Smooth muscle cell (in vitro differentiated cells): ENCODE measurements around the gene TXNIP. TPM values are rescaled to one million over a fixed set of nuclear protein-coding genes. Genes with fewer than 3 reads are reported as not detected.

Experiments
- DNase-seq: peaks from one replicate; lab custom pipeline; 2025; ENCODE audit not compliant: unreplicated experiment; lab: John Stamatoyannopoulos, UW
- H2AFZ ChIP-seq: fragments of 200-600 bp; sonication (generic); 2 replicates; pipeline ENCODE4 v1.6.0; 2016; ENCODE audit warnings: antibody characterized with exemption, low read depth, mild to moderate bottlenecking
- H3F3A ChIP-seq: fragments of 200-600 bp; sonication (generic); 2 replicates; pipeline ENCODE4 v1.6.0; 2017; ENCODE audit warnings: antibody characterized with exemption, low read depth
- H3K27ac ChIP-seq: fragments of 200-600 bp; sonication (generic); 2 replicates; pipeline ENCODE4 v1.5.1; 2016; ENCODE audit warnings: low read depth, mild to moderate bottlenecking
- H3K27me3 ChIP-seq: fragments of 200-600 bp; sonication (generic); 2 replicates; pipeline ENCODE4 v1.6.1; 2016; ENCODE audit warnings: low read depth, mild to moderate bottlenecking
- H3K36me3 ChIP-seq: fragments of 200-600 bp; sonication (generic); 2 replicates; pipeline ENCODE4 v1.5.1; 2016; ENCODE audit warnings: low read depth
- H3K4me1 ChIP-seq: fragments of 200-600 bp; sonication (generic); 2 replicates; pipeline ENCODE4 v1.5.1; 2016; ENCODE audit warnings: low read depth
- H3K4me2 ChIP-seq: fragments of 200-600 bp; sonication (generic); 2 replicates; pipeline ENCODE4 v1.6.0; 2016; ENCODE audit warnings: mild to moderate bottlenecking
- H3K4me3 ChIP-seq: fragments of 200-600 bp; sonication (generic); 2 replicates; pipeline ENCODE4 v1.5.1; 2016; ENCODE audit warnings: mild to moderate bottlenecking
- H3K79me2 ChIP-seq: fragments of 200-600 bp; sonication (generic); 2 replicates; pipeline ENCODE4 v1.6.0; 2016; ENCODE audit warnings: low read depth, mild to moderate bottlenecking
- H3K9ac ChIP-seq: fragments of 200-600 bp; sonication (generic); 2 replicates; pipeline ENCODE4 v1.6.0; 2016; ENCODE audit warnings: low read depth
- H3K9me3 ChIP-seq: fragments of 200-600 bp; sonication (generic); replicated peaks from 2 replicates; pipeline ENCODE4 v1.5.1; 2016; ENCODE audit warnings: low read depth
- H4K20me1 ChIP-seq: fragments of 200-600 bp; sonication (generic); 2 replicates; pipeline ENCODE4 v1.6.0; 2016; ENCODE audit warnings: low read depth
- CTCF ChIP-seq: fragments of 200-600 bp; sonication (generic); IDR thresholded peaks from 2 replicates; pipeline ENCODE4 v1.5.1; 2017; ENCODE audit warnings: borderline replicate concordance, mild to moderate bottlenecking, antibody characterized with exemption; ENCODE audit not compliant: insufficient read depth, poor library complexity, severe bottlenecking
- WGBS: methylation state at CpG from one replicate; pipeline ENCODE4 v1.1.7; 2016; ENCODE audit warnings: low lambda C conversion rate; 5-methylcytosine and 5-hydroxymethylcytosine counted together
- polyA plus RNA-seq: library from polyadenylated mRNA; unstranded; fragments of >200 nt; fragmentation: Nextera tagmentation; extraction: Ambion mirVana; gene quantifications from 2 replicates; pipeline ENCODE4 v1.2.1, GENCODE V29; 2016
- total RNA-seq: library from RNA; depleted of rRNA; stranded (reverse); fragments of >200 nt; gene quantifications from 2 replicates; pipeline ENCODE4 v1.2.3, GENCODE V29; 2014

The TXNIP gene
- total and polyA plus RNA-seq, 2 experiments from 2014 or later = 206 to 384 TPM

- Histone ChIP-seq H3K27ac (peak overlapping the region; percentile 44), H3F3A (peaks cover 32% of the 10 kb centered on the region), H3K9me3 (no peaks in the 10 kb centered on the region), H3K27me3 (no peaks in the 10 kb centered on the region), H3K36me3 (no peaks in the 10 kb centered on the region), H3K4me3 (peak overlapping the region; percentile 82), H3K4me2 (peak overlapping the region; percentile 93), H3K4me1 (peaks cover 26% of the 10 kb centered on the region), H2AFZ (no peak overlapping the region), H4K20me1 (peaks cover 55% of the 10 kb centered on the region), H3K9ac (no peak overlapping the region), H3K79me2 (peaks cover 41% of the 10 kb centered on the region)
- no peak for TF ChIP-seq CTCF
- no peak for DNase-seq
- 96% methylated on average over 1 of the region's 1 CpG for WGBS
Measured at GRCh38 chr1:145992502-145992936, 3.9 kb downstream of the TXNIP start.

- Histone ChIP-seq H3K4me2 (peak overlapping the region; percentile 93), H3K27me3 (no peaks in the 10 kb centered on the region), H3K27ac (peak overlapping the region; percentile 44), H3K4me1 (peaks cover 20% of the 10 kb centered on the region), H3K9me3 (no peaks in the 10 kb centered on the region), H2AFZ (no peak overlapping the region), H4K20me1 (peaks cover 55% of the 10 kb centered on the region), H3K36me3 (no peaks in the 10 kb centered on the region), H3F3A (peaks cover 29% of the 10 kb centered on the region), H3K9ac (no peak overlapping the region), H3K79me2 (peaks cover 41% of the 10 kb centered on the region), H3K4me3 (peak overlapping the region; percentile 82)
- 77% methylated on average over 10 of the region's 10 CpGs for WGBS
- DNase-seq = no peak
- TF ChIP-seq CTCF = no peak
Measured at GRCh38 chr1:145991735-145992412, 4.5 kb downstream of the TXNIP start.

GRCh38 chr1:145990249-145990855, 6.0 kb downstream of the TXNIP start:
- H3F3A ChIP-seq = peaks cover 31% of the 10 kb centered on the region
- H3K9me3 ChIP-seq = no peaks in the 10 kb centered on the region
- no peak for TF ChIP-seq CTCF
- 91% methylated on average over 7 of the region's 7 CpGs for WGBS
- no peak overlapping the region for H2AFZ ChIP-seq
- DNase-seq = no peak
- peak overlapping the region; percentile 44 for H3K27ac ChIP-seq
- H3K4me2 ChIP-seq = no peak overlapping the region
- no peaks in the 10 kb centered on the region for H3K36me3 ChIP-seq
- no peaks in the 10 kb centered on the region for H3K27me3 ChIP-seq
- no peak overlapping the region for H3K4me3 ChIP-seq
- peaks cover 45% of the 10 kb centered on the region for H4K20me1 ChIP-seq
- no peak overlapping the region for H3K9ac ChIP-seq
- peaks cover 27% of the 10 kb centered on the region for H3K4me1 ChIP-seq
- peaks cover 30% of the 10 kb centered on the region for H3K79me2 ChIP-seq
